HL-60 (cell line): Measurements from ENCODE around the gene TCEA2.
"Not testable (repeated sequence)": the region's sequence is repeated elsewhere in the genome, so short reads cannot be mapped to it uniquely, and the experiment has no call there.

Source experiments
- DNase-seq, 2 experiments: peaks; one replicate each; pipeline ENCODE4 v3.0.0-alpha.2; 2010 to 2020; ENCODE audit warnings: low read depth in 1 of 2, low spot score in 1 of 2
- H3K27ac ChIP-seq: fragments of 250-450 bp; sonication (Bioruptor Pico); replicated peaks from 2 replicates; pipeline ENCODE4 v1.5.1; 2020; ENCODE audit warnings: mild to moderate bottlenecking, moderate library complexity
- H3K27me3 ChIP-seq: fragments of 250-450 bp; sonication (Bioruptor Pico); 2 replicates; pipeline ENCODE4 v1.5.1; 2021; ENCODE audit warnings: mild to moderate bottlenecking, moderate library complexity; ENCODE audit not compliant: insufficient read depth, poor library complexity, severe bottlenecking
- H3K4me3 ChIP-seq: replicated peaks from 2 replicates; pipeline ENCODE4 v1.5.1; 2011; ENCODE audit warnings: mild to moderate bottlenecking, control low read depth, low read length; ENCODE audit not compliant: insufficient read depth
- GABPA ChIP-seq: IDR thresholded peaks from 2 replicates; pipeline ENCODE4 v1.6.1; 2012; ENCODE audit warnings: low read depth
- POLR2AphosphoS5 ChIP-seq: IDR thresholded peaks from 2 replicates; pipeline ENCODE4 v1.6.1; 2012; ENCODE audit warnings: low read depth
- SPI1 ChIP-seq: IDR thresholded peaks from 2 replicates; pipeline ENCODE4 v1.6.1; 2012; ENCODE audit warnings: low read depth, mild to moderate bottlenecking, borderline replicate concordance
- TF ChIP-seq, protein P1 (sequence below): IDR thresholded peaks from one replicate; pipeline ENCODE4 v1.5.1; 2011; ENCODE audit warnings: low read length, control low read depth, inconsistent platforms; ENCODE audit not compliant: insufficient read depth
- TF ChIP-seq, protein P2 (sequence below): IDR thresholded peaks from 2 replicates; pipeline ENCODE4 v1.6.1; 2012; ENCODE audit warnings: low read depth; ENCODE audit not compliant: insufficient replicate concordance

TCEA2 gene

DNA sequence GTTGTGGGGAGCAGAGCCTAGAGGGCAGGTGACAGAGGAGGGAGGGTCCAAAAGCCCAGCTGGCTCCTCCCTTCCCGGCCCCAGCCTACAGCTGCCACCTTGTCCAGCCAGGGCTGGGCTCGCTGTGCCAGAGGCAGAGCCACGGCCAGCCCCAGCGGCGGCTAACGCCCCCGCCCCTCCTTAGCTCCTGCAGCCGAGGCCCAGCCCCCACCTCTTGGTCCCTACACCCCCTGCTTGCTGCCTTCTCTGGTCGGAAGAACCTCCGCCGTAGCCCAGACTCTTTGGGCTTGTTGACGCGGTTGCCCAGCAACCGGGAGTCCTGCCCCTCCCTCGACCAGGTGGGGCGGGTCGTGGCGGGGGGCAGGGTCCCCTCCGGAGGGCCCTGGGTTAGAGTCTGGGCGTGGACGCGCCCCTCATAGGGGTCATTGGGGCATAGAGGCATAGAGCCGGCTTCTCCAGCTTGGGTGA lies 21.7 kb downstream of the TCEA2 start:
- H3K27me3 ChIP-seq = no peaks in the 10 kb centered on the region
- no peak for DNase-seq
- no peak overlapping the region for H3K4me3 ChIP-seq

DNA sequence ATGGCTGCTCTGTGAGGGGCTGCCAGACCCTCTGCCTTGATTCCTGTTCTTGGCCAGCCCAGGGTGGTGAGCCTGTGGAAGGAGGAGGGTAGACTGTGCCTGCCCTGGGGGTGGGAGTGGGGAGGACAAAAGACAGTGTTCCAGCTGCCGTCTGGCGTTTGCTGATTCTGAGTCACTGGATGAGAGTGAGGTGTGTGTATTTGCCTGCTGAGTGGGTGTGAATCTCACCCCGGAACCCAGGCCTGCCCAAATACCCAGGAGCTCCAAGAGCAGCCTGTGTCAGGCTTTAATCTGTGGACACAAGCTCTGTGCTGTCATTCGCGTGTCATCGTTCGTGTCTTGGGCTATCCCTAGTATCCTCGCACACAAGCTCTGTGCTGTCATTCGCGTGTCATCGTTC lies 23.8 kb downstream of the TCEA2 start:
- TF ChIP-seq SPI1 (no peak), GABPA (no peak), POLR2AphosphoS5 (no peak)
- TF ChIP-seq, protein P1, sequence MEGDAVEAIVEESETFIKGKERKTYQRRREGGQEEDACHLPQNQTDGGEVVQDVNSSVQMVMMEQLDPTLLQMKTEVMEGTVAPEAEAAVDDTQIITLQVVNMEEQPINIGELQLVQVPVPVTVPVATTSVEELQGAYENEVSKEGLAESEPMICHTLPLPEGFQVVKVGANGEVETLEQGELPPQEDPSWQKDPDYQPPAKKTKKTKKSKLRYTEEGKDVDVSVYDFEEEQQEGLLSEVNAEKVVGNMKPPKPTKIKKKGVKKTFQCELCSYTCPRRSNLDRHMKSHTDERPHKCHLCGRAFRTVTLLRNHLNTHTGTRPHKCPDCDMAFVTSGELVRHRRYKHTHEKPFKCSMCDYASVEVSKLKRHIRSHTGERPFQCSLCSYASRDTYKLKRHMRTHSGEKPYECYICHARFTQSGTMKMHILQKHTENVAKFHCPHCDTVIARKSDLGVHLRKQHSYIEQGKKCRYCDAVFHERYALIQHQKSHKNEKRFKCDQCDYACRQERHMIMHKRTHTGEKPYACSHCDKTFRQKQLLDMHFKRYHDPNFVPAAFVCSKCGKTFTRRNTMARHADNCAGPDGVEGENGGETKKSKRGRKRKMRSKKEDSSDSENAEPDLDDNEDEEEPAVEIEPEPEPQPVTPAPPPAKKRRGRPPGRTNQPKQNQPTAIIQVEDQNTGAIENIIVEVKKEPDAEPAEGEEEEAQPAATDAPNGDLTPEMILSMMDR = no peak
- TF ChIP-seq, protein P2, sequence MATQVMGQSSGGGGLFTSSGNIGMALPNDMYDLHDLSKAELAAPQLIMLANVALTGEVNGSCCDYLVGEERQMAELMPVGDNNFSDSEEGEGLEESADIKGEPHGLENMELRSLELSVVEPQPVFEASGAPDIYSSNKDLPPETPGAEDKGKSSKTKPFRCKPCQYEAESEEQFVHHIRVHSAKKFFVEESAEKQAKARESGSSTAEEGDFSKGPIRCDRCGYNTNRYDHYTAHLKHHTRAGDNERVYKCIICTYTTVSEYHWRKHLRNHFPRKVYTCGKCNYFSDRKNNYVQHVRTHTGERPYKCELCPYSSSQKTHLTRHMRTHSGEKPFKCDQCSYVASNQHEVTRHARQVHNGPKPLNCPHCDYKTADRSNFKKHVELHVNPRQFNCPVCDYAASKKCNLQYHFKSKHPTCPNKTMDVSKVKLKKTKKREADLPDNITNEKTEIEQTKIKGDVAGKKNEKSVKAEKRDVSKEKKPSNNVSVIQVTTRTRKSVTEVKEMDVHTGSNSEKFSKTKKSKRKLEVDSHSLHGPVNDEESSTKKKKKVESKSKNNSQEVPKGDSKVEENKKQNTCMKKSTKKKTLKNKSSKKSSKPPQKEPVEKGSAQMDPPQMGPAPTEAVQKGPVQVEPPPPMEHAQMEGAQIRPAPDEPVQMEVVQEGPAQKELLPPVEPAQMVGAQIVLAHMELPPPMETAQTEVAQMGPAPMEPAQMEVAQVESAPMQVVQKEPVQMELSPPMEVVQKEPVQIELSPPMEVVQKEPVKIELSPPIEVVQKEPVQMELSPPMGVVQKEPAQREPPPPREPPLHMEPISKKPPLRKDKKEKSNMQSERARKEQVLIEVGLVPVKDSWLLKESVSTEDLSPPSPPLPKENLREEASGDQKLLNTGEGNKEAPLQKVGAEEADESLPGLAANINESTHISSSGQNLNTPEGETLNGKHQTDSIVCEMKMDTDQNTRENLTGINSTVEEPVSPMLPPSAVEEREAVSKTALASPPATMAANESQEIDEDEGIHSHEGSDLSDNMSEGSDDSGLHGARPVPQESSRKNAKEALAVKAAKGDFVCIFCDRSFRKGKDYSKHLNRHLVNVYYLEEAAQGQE = no peak
- DNase-seq = no peak
- no peak overlapping the region for H3K4me3 ChIP-seq
- H3K27ac ChIP-seq = no peak overlapping the region
- no peaks in the 10 kb centered on the region for H3K27me3 ChIP-seq

More for the DNA sequence above, 21.7 kb downstream of the TCEA2 start:
- H3K27ac ChIP-seq = peak overlapping the region; percentile 9; the same call in 1 of the 2 replicates
- TF ChIP-seq SPI1 (no peak), POLR2AphosphoS5 (no peak), GABPA (no peak)
- TF ChIP-seq, protein P1 = no peak
- TF ChIP-seq, protein P2 = no peak

DNA sequence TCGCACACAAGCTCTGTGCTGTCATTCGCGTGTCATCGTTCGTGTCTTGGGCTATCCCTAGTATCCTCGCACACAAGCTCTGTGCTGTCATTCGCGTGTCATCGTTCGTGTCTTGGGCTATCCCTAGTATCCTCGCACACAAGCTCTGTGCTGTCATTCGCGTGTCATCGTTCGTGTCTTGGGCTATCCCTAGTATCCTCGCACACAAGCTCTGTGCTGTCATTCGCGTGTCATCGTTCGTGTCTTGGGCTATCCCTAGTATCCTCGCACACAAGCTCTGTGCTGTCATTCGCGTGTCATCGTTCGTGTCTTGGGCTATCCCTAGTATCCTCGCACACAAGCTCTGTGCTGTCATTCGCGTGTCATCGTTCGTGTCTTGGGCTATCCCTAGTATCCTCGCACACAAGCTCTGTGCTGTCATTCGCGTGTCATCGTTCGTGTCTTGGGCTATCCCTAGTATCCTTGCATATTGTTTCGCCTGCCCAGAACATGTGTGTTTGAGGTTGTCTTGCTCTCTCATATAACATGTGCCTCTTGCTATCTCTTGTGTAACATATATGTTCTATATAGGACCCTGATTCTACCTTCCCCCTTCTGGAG lies 24.3 kb downstream of the TCEA2 start:
- H3K27me3 ChIP-seq, H3K27ac ChIP-seq, H3K4me3 ChIP-seq, DNase-seq: not testable (repeated sequence)

DNA sequence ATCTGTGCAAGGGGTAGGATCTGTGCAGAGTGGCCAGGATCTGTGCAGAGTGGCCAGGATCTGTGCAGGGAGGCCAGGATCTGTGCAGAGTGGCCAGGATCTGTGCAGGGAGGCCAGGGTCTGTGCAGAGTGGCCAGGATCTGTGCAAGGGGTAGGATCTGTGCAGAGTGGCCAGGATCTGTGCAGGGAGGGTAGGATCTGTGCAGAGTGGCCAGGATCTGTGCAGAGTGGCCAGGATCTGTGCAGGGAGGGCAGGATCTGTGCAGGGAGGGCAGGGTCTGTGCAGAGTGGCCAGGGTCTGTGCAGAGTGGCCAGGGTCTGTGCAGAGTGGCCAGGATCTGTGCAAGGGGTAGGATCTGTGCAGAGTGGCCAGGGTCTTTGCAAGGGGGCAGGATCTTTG lies 25.6 kb downstream of the TCEA2 start:
- not testable (repeated sequence) for H3K27me3 ChIP-seq, DNase-seq, H3K27ac ChIP-seq, H3K4me3 ChIP-seq

DNA sequence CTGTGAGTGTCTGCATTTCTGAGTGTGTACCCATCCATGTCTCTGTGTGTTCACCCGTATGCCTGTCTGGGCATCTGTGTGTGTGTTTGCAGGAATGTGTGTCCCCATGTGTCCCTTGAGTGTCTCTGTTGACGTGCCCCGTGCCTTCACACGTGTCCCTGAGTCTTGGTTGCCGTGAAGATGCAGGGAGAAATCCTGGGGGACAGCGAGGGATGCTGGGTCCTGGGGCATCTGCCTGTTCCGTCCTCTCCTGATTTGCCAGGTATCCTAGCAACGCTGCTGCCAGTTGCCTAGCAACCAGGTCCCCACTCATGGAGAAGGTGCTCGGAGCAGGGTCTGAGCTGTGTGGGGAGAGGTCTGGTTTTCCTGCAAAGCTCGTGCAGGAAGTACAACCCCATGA lies 27.2 kb downstream of the TCEA2 start:
- no peak overlapping the region for H3K27ac ChIP-seq
- DNase-seq = no peak
- TF ChIP-seq GABPA (no peak), SPI1 (no peak), POLR2AphosphoS5 (no peak)
- TF ChIP-seq, protein P2 = no peak
- TF ChIP-seq, protein P1 = no peak
- H3K27me3 ChIP-seq = no peaks in the 10 kb centered on the region
- no peak overlapping the region for H3K4me3 ChIP-seq
